ENCODE measurements around the gene STRIP2. TPM values are rescaled to one million over a fixed set of nuclear protein-coding genes. Genes with fewer than 3 reads are reported as not detected.
A peak's percentile ranks its signal among the peaks of the same experiment; 100 is the strongest.

STRIP2 gene
- total and polyA plus RNA-seq, 9 of the 15 experiments (the other 6 are each of a cell fraction or from before 2014, with no cell fraction given) = 10.1 to 81.8 (median 42.3) TPM

DNA sequence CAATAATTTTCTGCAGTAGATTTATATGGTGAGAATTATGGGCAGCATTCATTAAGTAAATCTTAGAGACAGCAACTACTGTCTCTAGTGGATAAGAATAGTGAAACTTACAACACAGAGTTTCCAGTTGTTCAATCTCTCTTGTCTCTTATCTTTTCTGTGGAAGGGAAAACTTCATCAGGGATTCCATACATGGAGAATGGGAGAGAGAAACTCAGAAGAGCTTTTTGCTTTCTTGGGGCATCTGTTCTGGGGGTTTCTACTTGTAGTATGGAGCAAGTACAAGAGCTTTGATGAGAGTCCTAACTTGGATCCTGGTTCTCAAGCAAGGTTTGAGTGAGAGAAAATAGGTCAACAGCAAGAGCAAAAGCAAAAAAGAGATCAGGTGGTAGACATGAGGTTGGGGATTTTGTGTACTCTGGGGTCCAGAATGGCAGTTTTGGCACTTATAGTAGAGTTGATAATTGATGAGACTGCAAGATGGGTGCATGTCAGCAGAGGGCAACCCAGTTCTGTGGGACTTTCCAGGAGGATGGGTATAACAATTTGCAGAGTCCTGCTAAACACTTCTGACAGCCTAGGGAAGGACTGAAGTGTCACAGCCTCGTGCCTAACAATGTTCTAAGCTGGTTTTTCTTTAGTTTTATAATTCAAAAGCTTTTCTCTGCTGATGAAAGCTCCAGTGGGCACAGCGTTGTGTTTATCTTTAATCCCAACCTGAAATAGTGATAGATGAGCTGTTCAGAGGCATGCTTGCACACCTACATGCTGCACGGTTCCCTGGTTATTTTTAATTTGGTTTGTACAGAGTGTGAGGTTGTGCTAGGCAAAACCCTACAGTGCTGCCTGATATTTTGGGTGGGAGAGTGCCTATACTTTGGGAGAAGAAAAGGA, 32.0 kb upstream of the STRIP2 start (continued):
- TF ChIP-seq, protein P1, sequence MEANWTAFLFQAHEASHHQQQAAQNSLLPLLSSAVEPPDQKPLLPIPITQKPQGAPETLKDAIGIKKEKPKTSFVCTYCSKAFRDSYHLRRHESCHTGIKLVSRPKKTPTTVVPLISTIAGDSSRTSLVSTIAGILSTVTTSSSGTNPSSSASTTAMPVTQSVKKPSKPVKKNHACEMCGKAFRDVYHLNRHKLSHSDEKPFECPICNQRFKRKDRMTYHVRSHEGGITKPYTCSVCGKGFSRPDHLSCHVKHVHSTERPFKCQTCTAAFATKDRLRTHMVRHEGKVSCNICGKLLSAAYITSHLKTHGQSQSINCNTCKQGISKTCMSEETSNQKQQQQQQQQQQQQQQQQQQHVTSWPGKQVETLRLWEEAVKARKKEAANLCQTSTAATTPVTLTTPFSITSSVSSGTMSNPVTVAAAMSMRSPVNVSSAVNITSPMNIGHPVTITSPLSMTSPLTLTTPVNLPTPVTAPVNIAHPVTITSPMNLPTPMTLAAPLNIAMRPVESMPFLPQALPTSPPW (CRISPR knock-in tag; IDR thresholded peaks at IDR 0.05) = peak; percentile 20; the same call in 1 of the 2 replicates
- no peak for TF ChIP-seq ZNF668 (CRISPR knock-in tag; IDR thresholded peaks at IDR 0.05)
- TF ChIP-seq, protein P2, sequence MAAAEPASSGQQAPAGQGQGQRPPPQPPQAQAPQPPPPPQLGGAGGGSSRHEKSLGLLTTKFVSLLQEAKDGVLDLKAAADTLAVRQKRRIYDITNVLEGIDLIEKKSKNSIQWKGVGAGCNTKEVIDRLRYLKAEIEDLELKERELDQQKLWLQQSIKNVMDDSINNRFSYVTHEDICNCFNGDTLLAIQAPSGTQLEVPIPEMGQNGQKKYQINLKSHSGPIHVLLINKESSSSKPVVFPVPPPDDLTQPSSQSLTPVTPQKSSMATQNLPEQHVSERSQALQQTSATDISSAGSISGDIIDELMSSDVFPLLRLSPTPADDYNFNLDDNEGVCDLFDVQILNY (CRISPR knock-in tag; IDR thresholded peaks at IDR 0.05) = no peak
- peak; percentile 58; the same call in 1 of the 2 replicates for TF ChIP-seq CC2D1A (IDR thresholded peaks at IDR 0.05)
- peak in 1 of 2 experiments; percentile 37; a peak in 1 of 4 replicates for TF ChIP-seq RCOR1 (IDR thresholded peaks at IDR 0.05; ENCODE audit: borderline replicate concordance in 1 of 2, low read depth in 2 of 2, low read length in 2 of 2)
- TF ChIP-seq, protein P3, sequence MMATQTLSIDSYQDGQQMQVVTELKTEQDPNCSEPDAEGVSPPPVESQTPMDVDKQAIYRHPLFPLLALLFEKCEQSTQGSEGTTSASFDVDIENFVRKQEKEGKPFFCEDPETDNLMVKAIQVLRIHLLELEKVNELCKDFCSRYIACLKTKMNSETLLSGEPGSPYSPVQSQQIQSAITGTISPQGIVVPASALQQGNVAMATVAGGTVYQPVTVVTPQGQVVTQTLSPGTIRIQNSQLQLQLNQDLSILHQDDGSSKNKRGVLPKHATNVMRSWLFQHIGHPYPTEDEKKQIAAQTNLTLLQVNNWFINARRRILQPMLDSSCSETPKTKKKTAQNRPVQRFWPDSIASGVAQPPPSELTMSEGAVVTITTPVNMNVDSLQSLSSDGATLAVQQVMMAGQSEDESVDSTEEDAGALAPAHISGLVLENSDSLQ (IDR thresholded peaks at IDR 0.05) = peak; percentile 32
- TF ChIP-seq POLR3G (IDR thresholded peaks at IDR 0.05; ENCODE audit: extremely low read depth, insufficient read length, insufficient replicate concordance) = no peak

All from K562 (cell line).